Measurements from ENCODE around the gene LRP1B. TPM values are rescaled to one million over a fixed set of nuclear protein-coding genes. Genes with fewer than 3 reads are reported as not detected.

Gene LRP1B
- total RNA-seq, 1 donor from 2014 or later: 71.4 TPM

DNA sequence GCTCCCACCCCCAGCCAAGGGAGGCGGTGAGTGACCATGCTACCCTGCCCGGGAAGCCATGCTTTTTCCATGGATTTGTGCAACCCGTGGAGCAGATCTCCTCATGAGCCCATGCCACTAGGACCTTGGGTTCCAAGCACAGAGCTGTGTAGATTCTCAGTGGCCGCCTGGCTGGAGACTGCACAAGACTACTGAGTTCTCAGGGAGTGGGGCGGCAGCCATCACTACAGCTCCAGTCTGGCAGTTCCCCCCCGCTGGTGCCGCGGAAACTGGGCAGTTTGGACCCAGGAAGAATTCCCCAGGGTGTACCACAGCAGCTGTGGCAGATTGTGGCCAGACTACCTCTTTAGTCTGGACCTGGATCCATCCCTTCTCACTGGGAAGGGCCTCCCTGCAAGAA is 470.6 kb downstream of the LRP1B start:
- no peak for DNase-seq

DNA sequence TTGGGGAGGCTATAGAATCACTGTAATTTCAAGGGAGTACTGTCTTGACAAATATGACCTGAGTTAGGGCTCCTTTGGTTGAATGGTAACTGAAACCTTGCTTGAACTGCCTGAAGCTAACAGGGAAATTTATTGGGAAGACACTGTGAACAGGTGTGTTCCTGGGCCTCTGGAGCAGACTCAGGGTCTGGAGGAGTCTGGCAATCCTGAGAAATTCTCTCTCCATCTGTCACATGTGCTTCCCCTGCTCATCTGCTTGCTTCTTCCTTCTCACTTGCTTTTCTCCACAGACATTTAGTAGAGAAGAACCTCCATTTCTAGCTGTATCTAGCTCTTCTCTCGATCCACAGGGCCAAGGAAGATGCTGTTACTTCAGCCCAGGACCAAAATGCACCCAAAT is 476.5 kb downstream of the LRP1B start:
- no peak for DNase-seq

DNA sequence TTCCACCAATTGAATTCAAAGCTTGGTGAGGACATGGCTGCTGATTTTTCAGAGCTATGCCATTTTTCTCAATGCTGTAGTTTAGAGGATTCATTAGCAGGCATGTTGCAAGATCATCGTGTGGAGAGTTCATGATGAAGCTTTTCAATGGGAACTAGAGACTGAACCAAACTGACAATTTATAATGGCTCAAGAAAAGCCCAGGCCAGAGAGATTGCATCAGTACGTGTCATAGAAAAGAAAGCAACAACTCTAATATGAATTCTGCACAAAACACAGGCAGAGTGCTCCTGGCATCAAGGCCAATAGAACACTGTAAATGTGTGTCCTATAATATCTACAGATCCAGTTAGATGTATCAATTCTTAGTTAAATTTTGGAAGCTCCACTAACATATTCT is 477.6 kb downstream of the LRP1B start:
- DNase-seq: no peak

DNA sequence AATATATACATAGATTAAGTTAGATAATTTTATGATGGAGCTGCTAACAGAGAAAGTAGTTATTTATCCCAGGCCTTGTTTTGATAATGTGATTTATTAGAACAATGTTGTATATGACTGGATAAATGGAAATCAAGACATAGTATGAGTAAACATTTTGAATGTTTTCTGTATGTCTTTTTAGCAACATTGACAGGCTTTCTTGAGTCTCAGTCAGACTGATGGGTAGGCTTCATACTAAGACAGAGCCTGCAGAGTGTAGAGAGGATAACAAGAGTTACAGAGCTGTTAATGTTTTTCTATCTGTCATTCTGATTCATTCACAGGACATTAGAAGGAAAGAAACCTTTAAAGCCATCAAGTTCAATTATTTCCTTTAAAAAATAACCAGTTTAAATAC is 478.5 kb downstream of the LRP1B start:
- no peak for DNase-seq

DNA sequence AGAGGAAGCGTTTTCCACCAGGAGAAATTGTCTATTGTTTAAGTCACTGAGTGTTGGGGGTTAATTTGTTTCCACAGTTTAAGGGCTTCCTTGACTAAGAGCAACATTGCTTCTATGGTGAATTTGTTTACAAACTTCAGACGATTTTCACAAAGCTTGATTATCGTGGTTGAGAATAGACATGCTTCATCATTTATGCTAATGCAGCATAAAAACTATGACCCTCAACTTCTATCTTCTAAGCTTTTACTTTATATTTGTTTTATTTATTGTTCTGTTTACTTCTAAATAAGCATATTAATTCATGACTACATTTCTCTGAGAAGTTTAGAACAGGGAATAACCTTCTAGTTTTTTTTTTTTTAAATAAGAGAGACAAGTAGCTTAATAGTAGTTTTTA is 483.5 kb downstream of the LRP1B start:
- no peak for DNase-seq

DNA sequence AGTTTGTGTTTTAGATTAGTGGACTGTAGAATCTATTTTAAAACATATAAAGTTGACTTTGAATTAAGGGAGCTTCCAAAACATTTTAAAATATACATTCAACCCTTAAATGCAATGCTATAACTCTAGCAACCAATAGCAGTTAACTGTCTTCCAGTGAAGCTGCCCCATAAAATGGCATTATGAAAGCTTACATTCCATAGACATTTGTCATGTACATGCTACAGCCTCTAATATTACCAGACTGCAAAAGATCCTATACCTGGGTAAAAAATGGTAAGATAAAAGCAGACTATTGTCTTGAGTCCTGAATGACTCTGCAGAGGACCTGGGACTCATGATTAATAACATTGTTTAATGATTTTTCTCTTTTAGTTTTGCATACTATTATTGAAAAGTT is 489.4 kb downstream of the LRP1B start:
- no peak for DNase-seq

DNA sequence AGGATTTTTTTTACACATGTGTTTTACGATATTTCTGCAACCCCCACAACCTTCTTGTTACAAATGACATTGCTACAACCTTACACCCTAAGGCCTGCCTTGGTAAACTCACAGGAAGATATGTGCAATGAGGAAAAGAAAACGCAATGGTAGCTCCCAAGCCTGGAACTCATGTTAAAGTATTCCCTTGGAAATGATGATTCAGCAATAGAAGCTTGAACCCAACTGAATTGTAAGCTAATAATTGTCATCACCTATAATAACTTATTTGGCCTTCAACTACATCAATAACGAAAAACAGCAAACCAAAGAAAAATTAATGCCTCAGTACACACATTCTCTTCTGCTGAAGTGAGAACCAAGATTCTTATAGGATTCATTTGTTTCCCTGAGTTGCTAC is 491.0 kb downstream of the LRP1B start:
- no peak for DNase-seq

DNA sequence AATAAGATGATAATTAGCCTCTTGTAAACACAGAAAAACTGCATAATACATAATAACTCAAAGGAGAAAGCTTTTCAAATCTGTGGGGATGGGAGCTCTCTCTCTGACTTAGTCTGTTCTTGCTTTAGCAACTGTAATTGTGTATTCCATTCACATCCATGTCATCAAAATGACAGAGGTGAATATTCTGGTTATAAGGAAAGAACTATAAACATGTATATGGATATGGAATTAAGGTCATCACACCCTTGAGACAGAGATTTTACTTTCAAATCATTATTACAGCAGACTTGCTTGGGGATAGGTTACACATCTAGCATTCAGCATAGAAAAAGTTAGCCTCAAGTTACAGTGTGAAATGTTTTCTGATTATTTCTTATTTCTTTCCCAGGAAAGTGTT is 497.7 kb downstream of the LRP1B start:
- DNase-seq: no peak

DNA sequence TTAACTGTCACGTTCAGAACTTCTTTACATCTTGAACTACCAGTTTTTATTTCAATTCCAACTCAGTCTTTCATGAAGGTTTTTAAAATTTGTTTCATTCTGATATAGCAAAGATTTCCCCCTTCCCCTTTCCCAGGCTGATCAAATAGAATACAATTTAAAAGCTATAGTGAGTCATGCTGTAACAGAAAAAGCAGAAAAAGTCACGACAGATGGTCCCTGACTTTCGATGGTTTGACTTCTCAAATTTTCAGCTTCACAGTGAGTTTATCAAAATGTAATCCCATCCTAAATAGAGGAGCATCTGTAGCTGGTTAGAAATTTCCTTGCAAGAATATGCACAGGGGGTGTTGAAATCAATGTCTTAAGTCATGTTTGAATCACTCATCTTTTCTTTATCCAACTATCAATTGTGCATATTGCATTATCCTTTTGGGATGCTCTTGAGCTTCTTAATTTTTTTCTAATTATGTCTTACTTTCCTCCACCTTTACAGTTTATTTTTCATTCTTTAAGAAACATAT is 500.3 kb downstream of the LRP1B start:
- no peak for DNase-seq

DNA sequence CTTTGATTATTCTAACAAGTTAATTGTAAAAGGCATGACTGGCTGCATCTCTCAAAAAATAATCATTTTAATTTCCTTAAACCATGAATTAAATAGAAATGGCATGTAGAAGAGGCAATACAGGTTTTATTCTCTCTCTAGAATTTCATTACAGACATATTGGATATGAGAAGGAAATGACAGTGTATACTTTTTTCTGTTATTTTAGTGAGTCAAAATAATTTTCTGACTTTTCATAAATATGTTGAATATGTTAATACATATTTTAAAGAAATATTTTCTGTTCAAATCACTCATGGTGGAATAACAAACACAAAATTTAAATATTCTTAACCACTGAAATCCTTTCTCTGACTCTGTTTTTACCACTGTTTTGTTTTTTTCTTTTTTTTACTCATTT is 510.4 kb downstream of the LRP1B start:
- DNase-seq: no peak

DNA sequence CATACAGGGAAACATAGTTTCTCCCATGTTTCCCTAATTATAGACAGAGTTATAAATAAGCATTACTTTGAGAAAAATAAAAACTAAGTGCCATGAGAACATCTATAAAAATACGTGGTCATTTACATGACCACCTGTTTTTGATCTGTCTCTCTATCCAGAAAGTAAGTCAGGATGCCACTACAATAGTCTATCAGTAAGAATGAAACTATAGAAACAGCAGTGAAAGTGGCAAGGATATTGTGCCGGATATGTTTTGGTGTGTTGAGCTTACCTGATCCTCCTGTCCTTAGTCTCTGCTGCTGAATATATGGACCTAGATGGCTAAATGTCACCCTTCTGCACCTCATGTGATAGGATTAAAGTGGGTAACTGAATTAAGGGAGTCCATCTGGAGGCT is 512.4 kb downstream of the LRP1B start:
- DNase-seq: no peak

DNA sequence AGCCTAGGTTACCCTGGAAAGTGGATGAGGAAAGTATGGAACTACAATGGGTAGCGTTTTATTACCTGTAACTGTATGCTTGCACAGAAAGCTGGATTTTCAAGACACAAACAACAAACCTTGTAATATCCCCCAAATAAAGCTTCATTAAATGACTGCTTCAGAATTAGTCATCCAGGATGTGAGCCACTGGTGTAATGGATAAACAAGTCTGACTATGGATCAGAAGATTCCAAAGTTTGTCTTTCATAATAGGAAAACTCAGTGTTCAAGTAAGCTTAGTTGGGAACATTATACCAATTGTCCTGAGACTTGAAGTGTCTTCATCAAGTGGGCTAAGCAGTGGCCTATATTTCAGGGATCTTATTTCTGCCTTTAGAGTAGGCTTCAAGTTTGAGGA is 518.8 kb downstream of the LRP1B start:
- DNase-seq: no peak

DNA sequence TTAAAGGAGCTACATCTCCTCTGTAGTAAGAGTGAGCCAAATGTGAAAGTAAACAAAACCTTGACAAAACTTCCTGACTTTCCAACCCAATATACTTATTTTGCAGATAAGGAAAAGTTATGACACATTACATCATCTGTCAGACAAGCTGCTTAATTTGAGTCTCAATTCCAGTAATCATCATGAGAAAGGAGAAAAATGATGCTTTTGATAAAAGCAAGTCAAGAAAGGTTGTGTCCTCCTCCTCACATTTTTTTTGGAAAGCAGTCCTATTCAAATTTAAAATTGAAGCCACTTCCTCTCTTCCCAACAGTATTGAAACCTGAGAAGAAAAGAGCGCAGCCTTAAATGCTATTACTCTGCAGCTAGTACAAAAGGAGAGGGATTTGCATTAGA is 519.6 kb downstream of the LRP1B start:
- no peak for DNase-seq

DNA sequence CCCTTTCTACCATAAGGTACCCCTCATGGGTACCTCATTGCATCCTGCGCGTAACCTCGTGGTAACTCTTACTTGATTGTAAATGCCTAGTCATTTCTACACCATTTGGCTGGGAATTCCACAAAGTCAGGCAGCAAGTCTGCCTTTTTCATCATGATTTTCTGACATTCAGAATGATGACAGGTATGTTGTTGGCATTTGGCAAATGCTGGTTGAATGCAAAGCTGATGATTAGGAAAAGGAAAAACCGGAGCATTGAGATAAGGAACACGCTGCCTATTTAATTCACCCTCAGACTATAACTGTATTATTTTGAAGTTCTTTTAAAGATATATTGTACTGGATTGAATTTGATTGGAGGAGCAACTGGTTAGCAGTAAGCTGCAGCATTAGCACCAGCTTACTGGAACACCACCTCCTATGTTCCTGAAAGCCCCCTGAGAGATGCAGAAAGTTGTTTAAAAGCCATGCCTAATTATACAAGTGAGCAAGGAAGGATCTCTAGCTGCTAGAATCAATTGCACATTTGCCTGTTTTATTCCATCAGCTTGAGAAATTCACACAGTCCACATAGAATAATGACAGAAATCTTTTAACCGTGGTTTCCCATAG is 520.1 kb downstream of the LRP1B start:
- no peak for DNase-seq

DNA sequence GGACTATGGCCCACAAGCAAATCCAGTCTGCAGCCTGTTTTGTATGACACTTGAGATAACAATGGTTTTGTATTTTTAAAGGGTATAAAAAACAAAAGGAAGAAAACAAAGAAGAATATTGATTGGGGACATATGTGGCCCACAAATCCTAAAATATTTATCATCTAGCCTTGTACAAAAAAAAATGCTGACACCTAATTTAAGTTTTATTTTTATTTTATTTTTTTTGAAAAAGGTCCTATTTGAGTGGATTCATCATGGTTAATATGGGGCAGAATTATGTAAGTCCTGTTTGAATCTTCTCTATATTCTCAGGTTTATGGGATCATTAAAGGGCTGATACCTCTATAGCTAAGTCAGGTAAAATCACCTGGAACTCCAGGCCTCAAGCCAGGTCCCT is 525.7 kb downstream of the LRP1B start:
- no peak for DNase-seq

DNA sequence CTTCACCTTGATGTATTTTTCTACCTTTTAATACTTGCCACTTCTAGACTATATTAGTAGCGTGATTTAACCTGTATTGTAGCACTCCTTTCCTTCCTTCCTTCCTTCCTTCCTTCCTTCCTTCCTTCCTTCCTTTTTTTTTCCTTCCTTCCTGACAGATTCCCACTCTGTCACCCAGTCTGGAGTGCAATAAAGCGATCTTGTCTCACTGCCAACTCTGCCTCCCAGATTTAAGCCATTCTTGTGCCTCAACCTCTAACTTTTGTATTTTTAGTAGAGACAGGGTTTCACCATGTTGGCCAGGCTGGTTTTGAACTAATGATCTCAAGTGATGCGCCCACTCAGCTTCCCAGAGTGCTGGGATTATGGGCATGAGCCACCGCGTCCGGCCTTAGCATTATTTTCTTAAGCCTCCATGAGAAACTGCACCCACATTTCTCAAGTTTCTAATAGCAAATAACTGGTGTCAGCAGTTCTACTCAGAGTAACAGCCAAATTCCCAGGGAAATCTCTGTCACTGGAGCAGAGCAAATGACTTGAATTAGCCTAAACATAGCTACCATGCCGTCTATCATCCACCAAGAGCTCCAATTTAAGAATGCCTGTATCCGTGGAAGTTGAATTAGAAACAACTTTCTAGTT is 529.2 kb downstream of the LRP1B start:
- DNase-seq: no peak

DNA sequence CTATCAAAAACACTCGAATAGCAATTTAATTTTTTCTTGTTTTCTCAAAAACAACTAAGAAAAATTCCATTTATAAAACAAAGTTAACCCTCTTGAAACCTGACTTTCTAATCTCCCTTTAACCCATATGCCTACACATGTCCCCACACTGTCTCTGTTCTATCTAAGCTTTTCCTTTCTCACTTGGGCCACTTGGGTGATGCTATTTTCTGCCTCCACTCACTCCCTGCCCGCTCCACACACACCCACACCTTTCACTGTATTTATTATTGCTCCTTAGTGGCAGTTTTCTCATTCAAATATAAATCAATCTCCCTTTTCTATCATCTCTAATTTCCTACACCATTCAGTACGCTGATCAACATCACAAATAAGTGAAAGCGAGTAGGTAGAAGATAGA is 531.1 kb downstream of the LRP1B start:
- DNase-seq: no peak

DNA sequence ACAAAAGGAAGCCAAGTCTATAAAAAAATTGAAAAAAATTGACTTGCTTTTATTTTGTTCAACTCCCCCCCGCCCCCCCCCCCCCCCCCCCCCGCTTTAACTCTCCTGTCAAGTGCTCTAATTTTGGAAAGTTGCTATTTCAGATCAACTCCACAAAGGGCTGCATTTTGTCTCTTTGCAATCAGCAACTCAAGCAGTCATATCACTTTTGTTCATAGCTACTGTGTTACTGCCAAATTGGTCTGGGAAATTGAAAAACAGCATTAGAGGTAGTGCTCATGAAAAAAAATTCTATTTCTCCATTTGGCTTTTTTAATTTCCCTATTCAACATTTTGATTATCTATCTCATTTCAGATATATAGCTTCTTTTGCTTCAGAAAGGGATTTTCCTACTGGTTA is 531.8 kb downstream of the LRP1B start:
- no peak for DNase-seq

DNA sequence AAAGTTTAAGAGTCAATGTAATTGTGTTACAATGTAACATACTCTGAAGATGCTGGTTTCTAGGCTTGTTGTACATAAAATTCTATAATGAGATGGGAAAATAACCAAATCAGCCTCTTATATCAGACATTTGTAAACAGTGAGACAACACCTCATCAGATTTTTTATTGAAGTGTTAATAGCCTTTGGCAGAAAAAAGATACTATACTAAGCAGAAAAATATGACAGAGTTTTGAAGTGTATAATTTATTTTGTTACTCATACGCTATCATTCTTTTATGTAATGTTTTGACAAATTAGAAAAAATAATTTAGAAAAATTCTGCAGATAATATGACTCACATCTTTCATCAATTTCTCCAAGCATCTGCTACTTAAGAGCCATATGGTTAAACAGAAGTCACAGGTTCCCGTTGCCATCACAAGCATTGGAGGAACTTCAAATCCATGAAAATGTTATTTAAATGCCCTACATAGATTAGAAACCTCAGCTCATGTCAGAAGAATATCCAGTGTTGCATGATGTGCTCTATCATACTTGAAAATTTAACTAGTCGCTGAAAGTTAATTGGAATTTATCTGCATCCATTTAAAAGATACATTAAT is 535.4 kb downstream of the LRP1B start:
- no peak for DNase-seq

DNA sequence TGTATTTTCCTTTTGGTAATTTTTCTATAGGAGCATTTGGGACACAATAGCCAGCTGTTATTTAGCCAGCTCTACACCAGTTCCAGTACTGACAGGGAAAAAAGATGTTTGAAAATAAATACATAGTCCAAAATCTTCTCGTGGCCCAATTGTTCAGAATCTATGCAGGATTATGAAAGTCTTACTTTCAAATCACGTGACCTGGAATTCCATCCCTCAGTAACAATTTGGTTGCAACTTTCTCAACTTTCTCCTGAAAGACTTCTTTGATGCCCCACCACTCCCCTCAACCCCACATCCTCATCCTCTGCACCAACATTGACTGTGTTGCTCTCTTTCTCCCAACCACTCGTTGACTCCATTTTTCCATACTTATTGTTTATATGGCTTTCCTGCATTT is 539.0 kb downstream of the LRP1B start:
- no peak for DNase-seq

DNA sequence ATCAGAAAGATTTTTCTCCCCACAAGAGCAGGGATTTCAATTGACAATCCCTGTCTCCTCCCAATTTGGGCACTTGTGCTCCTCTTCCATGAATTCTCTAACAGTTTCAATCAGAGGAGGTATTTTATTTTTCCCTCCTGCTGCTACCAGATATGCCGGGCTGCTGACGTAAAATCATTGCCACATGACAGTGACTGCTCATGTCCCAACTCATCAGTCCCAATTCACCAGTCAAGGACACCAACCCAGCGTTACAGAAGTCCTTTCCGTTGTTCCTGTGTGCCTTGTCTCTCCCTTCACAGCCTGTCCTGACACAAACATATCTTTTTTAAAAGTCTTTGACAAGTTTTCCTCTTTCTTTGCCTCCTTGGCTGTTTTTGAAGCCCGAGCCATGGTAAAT is 540.2 kb downstream of the LRP1B start:
- no peak for DNase-seq

DNA sequence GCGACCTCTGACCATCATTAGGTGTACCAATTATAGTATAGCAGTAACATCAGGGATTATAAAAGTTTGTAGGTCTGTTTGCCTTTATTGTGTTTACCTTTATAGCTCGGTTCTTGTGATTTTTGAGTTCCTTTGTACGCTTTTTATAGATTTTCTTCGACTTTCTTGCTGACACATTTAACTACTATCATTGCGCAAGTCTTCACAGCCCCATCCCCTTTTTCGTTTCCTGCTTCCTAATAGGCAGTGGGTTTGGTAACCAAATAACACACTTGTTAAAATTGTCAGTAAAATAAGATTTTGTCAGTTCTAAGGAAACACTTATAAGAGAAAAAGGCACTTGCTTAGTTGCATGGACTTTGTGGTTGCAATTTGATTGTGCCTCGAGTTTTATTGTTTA is 541.5 kb downstream of the LRP1B start:
- no peak for DNase-seq

DNA sequence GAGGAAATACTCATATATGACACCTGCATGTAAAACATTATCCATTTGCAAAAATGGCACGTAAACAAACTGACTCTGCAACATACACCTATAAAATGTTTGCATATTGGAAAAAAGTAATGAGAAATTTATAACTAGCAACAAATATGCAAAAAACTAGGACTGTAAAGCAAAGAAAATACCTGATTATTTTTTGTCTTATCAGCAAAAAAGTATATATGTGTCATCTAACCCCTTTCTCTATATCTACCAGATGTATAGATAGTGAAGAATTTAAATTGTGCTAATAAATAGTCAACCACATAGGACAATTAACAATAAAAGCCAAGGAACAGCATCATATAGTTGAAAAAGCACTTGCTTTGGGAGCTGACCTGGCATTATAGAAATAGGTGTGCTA is 543.8 kb downstream of the LRP1B start:
- no peak for DNase-seq

DNA sequence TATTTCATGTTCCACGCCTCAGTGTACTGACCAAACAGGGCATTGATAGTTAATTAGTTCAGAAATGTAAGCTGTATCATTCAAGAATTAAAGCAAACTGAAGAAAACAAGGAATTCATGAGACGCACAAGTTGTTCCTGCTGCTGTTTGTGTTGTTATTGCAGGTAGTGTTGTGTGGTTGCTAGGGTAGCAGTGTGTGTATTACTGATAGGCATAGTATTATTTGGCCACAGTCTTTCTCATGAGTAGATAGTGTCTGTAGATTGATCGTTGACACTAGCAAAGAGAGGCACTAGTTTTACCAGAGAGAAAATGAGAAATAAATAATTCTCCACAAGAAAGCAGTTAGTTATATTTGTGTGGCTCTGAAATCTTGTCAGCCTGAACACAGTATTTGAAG is 548.6 kb downstream of the LRP1B start:
- DNase-seq: no peak

Data from occipital lobe (tissue), 2 donors.